ENCODE results near the gene C9orf50.

The C9orf50 gene

GRCh38 chr9:129569502-129570449 lies 51.1 kb downstream of the C9orf50 start:
- DNase-seq, result no peak

GRCh38 chr9:129568560-129569501 lies 52.1 kb downstream of the C9orf50 start:
- DNase-seq, result peak; percentile 26

- DNase-seq, result no peak
Observed at GRCh38 chr9:129567842-129568559, 52.9 kb downstream of the C9orf50 start.

- DNase-seq, result no peak
Observed at GRCh38 chr9:129567329-129567728, 53.6 kb downstream of the C9orf50 start.

- no peak for DNase-seq
Observed at GRCh38 chr9:129566563-129567266, 54.2 kb downstream of the C9orf50 start.

- DNase-seq, result no peak
Observed at GRCh38 chr9:129562917-129563316, 58.0 kb downstream of the C9orf50 start.

GRCh38 chr9:129562514-129562913 lies 58.4 kb downstream of the C9orf50 start:
- no peak for DNase-seq

All from CD4-positive, alpha-beta T cell treated with Interleukin-12 subunit alpha and Interleukin-12 subunit beta, for 1 hour (primary cell).